PC-9 (cell line): ENCODE data around the gene MAST2. TPM values are rescaled to one million over a fixed set of nuclear protein-coding genes. Genes with fewer than 3 reads are reported as not detected.

Source experiments
- Bru-seq: library from RNA; stranded (reverse); fragments of 400-500 nt; gene quantifications from one replicate; lab custom pipeline; 2021; lab: Mats Ljungman, UMichigan
- BruChase-seq, 2 experiments: library from RNA; stranded (reverse); fragments of 400-500 nt; gene quantifications; one replicate each; lab custom pipeline; 2021; lab: Mats Ljungman, UMichigan
- BruUV-seq: library from RNA; stranded (reverse); fragments of 400-500 nt; replicated peaks from 2 replicates; lab custom pipeline; 2021; lab: Mats Ljungman, UMichigan
- CTCF ChIA-PET: fragments of 300-600 bp; sonication (Branson Sonifier 250); formaldehyde crosslinking; loops from one replicate; lab custom pipeline; 2022; ENCODE audit warnings: antibody characterized with exemption; lab: Charles Lee
- POLR2A ChIA-PET: fragments of 300-600 bp; sonication (Branson Sonifier 250); formaldehyde crosslinking; loops from one replicate; lab custom pipeline; 2022; ENCODE audit warnings: antibody characterized with exemption; ENCODE audit not compliant: unreplicated experiment; lab: Charles Lee
- DNase-seq, 2 experiments: peaks; one replicate each; pipeline versions ENCODE4 v3.0.0 to v3.0.0-alpha.2; 2015 to 2022; ENCODE audit warnings: mixed read lengths in 1 of 2
- H2AFZ ChIP-seq: fragments of 200-600 bp; sonication (generic); 2 replicates; pipeline ENCODE4 v1.8.1; 2017; ENCODE audit warnings: antibody characterized with exemption
- H3F3A ChIP-seq: fragments of 200-600 bp; sonication (generic); 2 replicates; pipeline ENCODE4 v1.8.1; 2017; ENCODE audit warnings: antibody characterized with exemption, mild to moderate bottlenecking, low read depth; ENCODE audit not compliant: insufficient read depth
- H3K27ac ChIP-seq: fragments of 200-600 bp; sonication (generic); 2 replicates; pipeline ENCODE4 v1.6.1; 2016; ENCODE audit warnings: mixed run types
- H3K27me3 ChIP-seq: fragments of 200-600 bp; sonication (generic); 2 replicates; pipeline ENCODE4 v1.6.1; 2016; ENCODE audit warnings: low read depth, mixed run types; ENCODE audit not compliant: insufficient read depth
- H3K36me3 ChIP-seq: fragments of 200-600 bp; sonication (generic); 2 replicates; pipeline ENCODE4 v1.6.1; 2016; ENCODE audit warnings: low read depth, mixed run types
- H3K4me1 ChIP-seq: fragments of 200-600 bp; sonication (generic); replicated peaks from 2 replicates; pipeline ENCODE4 v1.6.1; 2016; ENCODE audit warnings: mixed run types; ENCODE audit not compliant: insufficient read depth
- H3K4me2 ChIP-seq: fragments of 200-600 bp; sonication (generic); 2 replicates; pipeline ENCODE4 v1.6.1; 2017; ENCODE audit warnings: mixed run types
- H3K4me3 ChIP-seq: fragments of 200-600 bp; sonication (generic); 2 replicates; pipeline ENCODE4 v1.6.1; 2016; ENCODE audit warnings: mixed run types
- H3K79me2 ChIP-seq: fragments of 200-600 bp; sonication (generic); 2 replicates; pipeline ENCODE4 v1.6.1; 2017; ENCODE audit warnings: low read depth, mixed run types
- H3K9me2 ChIP-seq: fragments of 200-600 bp; sonication (generic); 2 replicates; pipeline ENCODE4 v1.8.1; 2017; ENCODE audit warnings: mild to moderate bottlenecking; ENCODE audit not compliant: insufficient read depth
- H3K9me3 ChIP-seq: fragments of 200-600 bp; sonication (generic); 2 replicates; pipeline ENCODE4 v1.8.1; 2016; ENCODE audit warnings: low read depth; ENCODE audit not compliant: insufficient read depth
- H4K20me1 ChIP-seq: fragments of 200-600 bp; sonication (generic); 2 replicates; pipeline ENCODE4 v1.8.1; 2017; ENCODE audit not compliant: insufficient read depth
- EZH2 ChIP-seq: fragments of 200-600 bp; sonication (generic); IDR thresholded peaks from 2 replicates; pipeline ENCODE4 v1.8.0; 2017; ENCODE audit warnings: antibody characterized with exemption, low read depth
- intact Hi-C: fragments of 100-400 bp; cut with micrococcal nuclease; formaldehyde crosslinking; loops from one replicate; pipeline ENCODE4 v1.10.0; 2022; ENCODE audit not compliant: unreplicated experiment
- long read RNA-seq: library from polyadenylated mRNA; stranded (forward); transcript quantifications from one replicate; pipeline ENCODE4 v2.0.0, GENCODE V29; 2022
- total RNA-seq: library from RNA; stranded (reverse); gene quantifications from 2 replicates; pipeline ENCODE4 v1.2.3, GENCODE V29; 2021
- TF ChIP-seq, protein P1 (sequence below): fragments of 200-600 bp; sonication (generic); conservative IDR thresholded peaks from 2 replicates; pipeline ENCODE4 v1.6.1; 2017; ENCODE audit warnings: mixed run types, antibody characterized with exemption, mild to moderate bottlenecking, moderate library complexity

Gene MAST2
- total RNA-seq (58.8 and 69.3 TPM in 2 replicates), Bru-seq, nascent RNA (percentile 85 among the genes with signal in this experiment), BruChase-seq, experiment 1, labeled RNA remaining after a 2-hour chase (percentile 73 among the genes with signal in this experiment), BruChase-seq, experiment 2, labeled RNA remaining after a 6-hour chase (percentile 68 among the genes with signal in this experiment)
- long read RNA-seq, full-length matches to known transcripts, result 6 of 61 reads
- long read RNA-seq, partial matches to known transcripts, result 33 of 61 reads
- long read RNA-seq, other reads (novel, unspliced or antisense), result 22 of 61 reads

DNA sequence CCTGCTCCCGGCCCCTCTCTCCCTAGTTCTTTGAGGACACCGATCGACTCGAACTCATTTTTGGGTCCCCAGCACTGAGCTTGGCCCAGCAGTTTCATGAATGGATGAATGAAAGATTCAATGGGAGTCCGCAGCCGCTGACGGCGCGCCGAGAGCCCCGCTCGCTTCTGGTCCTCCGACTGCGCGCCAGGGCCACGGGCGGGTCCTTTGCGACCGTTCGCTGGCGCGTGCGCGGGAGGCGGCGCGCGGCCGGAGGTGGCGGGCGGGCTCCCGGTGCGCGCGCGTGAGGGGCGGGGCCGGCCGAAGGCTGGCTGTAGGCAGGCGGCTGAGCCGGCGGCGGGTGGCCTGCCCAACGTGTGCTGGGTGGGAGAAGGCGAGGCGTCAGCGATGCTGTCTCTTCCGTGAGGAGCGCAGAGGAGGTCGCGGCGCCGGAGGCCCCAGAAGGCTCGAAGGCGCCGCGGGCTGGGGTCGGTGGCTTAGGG, at the start of gene MAST2:
TSS of gene MAST2 (plus strand) at position 314 of the 482 bp plus-strand sequence. CDS start 284 bp downstream, outside the sequence.
- H4K20me1 ChIP-seq, result no peaks in the 10 kb centered on the region
- ChIA-PET POLR2A (no interaction called here), CTCF (no interaction called here)
- DNase-seq, result peak; percentile 59 to 95
- peak within 1 kb of the TSS; percentile 89 for H3K4me2 ChIP-seq
- TF ChIP-seq, protein P1, sequence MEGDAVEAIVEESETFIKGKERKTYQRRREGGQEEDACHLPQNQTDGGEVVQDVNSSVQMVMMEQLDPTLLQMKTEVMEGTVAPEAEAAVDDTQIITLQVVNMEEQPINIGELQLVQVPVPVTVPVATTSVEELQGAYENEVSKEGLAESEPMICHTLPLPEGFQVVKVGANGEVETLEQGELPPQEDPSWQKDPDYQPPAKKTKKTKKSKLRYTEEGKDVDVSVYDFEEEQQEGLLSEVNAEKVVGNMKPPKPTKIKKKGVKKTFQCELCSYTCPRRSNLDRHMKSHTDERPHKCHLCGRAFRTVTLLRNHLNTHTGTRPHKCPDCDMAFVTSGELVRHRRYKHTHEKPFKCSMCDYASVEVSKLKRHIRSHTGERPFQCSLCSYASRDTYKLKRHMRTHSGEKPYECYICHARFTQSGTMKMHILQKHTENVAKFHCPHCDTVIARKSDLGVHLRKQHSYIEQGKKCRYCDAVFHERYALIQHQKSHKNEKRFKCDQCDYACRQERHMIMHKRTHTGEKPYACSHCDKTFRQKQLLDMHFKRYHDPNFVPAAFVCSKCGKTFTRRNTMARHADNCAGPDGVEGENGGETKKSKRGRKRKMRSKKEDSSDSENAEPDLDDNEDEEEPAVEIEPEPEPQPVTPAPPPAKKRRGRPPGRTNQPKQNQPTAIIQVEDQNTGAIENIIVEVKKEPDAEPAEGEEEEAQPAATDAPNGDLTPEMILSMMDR, result no peak
- no peak for TF ChIP-seq EZH2
- peaks cover 31% of the 10 kb centered on the region for H3K79me2 ChIP-seq
- intact Hi-C loops, result loop anchor here (1.0 to 10.0 kb wide), 5 partner anchors 53 to 379 kb away; partner anchors contain the start of genes CCDC163, GPBP1L1, IPP and MMACHC
- H3K9me2 ChIP-seq, result no peaks in the 10 kb centered on the region
- peak within 1 kb of the TSS; percentile 83 for H2AFZ ChIP-seq
- H3F3A ChIP-seq, result peaks cover 14% of the 10 kb centered on the region; the same call in 1 of the 2 replicates
- H3K9me3 ChIP-seq, result no peaks in the 10 kb centered on the region
- peak within 1 kb of the TSS; percentile 67 for H3K4me3 ChIP-seq
- no peaks in the 10 kb centered on the region for H3K36me3 ChIP-seq
- peak within 1 kb of the TSS; percentile 70 for H3K27ac ChIP-seq
- no TSS peak for BruUV-seq
- peaks cover 19% of the 10 kb centered on the region for H3K4me1 ChIP-seq
- no peaks in the 10 kb centered on the region for H3K27me3 ChIP-seq

DNA sequence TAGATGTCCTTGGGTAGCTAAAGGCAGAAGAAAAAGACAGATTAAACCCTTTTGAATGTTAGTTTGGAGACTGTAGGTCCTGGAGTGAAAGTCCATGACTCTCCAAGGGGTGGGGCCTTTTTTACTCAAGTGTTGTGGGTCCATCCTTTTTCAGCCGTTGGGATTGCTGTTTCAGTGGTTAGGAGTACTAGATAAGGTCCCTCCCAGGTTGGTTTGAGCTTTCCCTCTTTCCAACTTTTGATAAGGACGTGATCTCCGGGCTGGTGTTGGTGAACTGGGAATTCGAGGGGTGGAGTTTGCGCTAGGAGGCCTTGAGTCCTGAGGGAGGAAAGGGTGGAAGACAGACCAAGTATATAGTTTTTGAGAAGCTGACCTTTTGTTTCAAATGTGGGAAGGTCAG, 47.7 kb upstream of the MAST2 start:
- H3K9me2 ChIP-seq, result no peaks in the 10 kb centered on the region
- H3K9me3 ChIP-seq, result no peaks in the 10 kb centered on the region
- no peak overlapping the region for H3K27ac ChIP-seq
- DNase-seq, result no peak
- H3K4me3 ChIP-seq, result no peak overlapping the region
- no peaks in the 10 kb centered on the region for H3K79me2 ChIP-seq
- peaks cover 11% of the 10 kb centered on the region for H3K4me1 ChIP-seq
- CTCF ChIA-PET, result no interaction called here
- no peak overlapping the region for H2AFZ ChIP-seq
- H3K27me3 ChIP-seq, result no peaks in the 10 kb centered on the region
- POLR2A ChIA-PET, result no interaction called here
- no peak overlapping the region for H3K4me2 ChIP-seq
- no TSS peak for BruUV-seq
- no peaks in the 10 kb centered on the region for H3F3A ChIP-seq
- no peaks in the 10 kb centered on the region for H4K20me1 ChIP-seq
- intact Hi-C loops, result no loop called here
- no peaks in the 10 kb centered on the region for H3K36me3 ChIP-seq
- TF ChIP-seq, protein P1, result no peak
- TF ChIP-seq EZH2, result no peak

DNA sequence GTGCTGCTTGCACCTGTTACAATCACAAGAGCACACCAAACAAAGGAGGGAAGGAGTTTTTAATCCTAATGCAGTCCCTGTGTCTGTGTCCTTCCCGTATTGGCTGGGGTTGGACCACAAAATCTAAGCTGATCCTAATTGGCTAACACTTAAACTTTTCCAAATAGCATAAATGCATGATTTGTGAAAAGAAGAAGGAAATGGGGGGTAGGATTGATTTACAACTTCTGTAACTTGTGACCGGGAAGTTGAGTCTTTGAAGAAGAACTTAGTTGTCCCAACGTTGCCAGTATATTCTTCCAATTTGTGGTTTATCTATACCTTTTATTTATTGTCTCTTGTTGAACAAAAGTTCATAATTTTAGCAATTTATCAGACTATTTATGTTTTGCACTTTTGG, 41.1 kb upstream of the MAST2 start:
- H3K4me3 ChIP-seq, result no peak overlapping the region
- ChIA-PET CTCF (no interaction called here), POLR2A (no interaction called here)
- H3K27me3 ChIP-seq, result no peaks in the 10 kb centered on the region
- H3K4me1 ChIP-seq, result no peaks in the 10 kb centered on the region
- no peak overlapping the region for H3K4me2 ChIP-seq
- H3K9me2 ChIP-seq, result no peaks in the 10 kb centered on the region
- TF ChIP-seq, protein P1, result no peak
- TF ChIP-seq EZH2, result no peak
- no peaks in the 10 kb centered on the region for H3K36me3 ChIP-seq
- no peaks in the 10 kb centered on the region for H4K20me1 ChIP-seq
- H3F3A ChIP-seq, result no peaks in the 10 kb centered on the region
- H2AFZ ChIP-seq, result no peak overlapping the region
- no peaks in the 10 kb centered on the region for H3K79me2 ChIP-seq
- BruUV-seq, result no TSS peak
- no peak overlapping the region for H3K27ac ChIP-seq
- no peaks in the 10 kb centered on the region for H3K9me3 ChIP-seq
- intact Hi-C loops, result no loop called here
- DNase-seq, result no peak
